ENCODE data around the gene MACROD2. TPM values are rescaled to one million over a fixed set of nuclear protein-coding genes. Genes with fewer than 3 reads are reported as not detected.

The MACROD2 gene
- total and polyA plus RNA-seq, 4 donors = 13.0 to 67.1 (median 20.7) TPM

- TF ChIP-seq, protein P1, sequence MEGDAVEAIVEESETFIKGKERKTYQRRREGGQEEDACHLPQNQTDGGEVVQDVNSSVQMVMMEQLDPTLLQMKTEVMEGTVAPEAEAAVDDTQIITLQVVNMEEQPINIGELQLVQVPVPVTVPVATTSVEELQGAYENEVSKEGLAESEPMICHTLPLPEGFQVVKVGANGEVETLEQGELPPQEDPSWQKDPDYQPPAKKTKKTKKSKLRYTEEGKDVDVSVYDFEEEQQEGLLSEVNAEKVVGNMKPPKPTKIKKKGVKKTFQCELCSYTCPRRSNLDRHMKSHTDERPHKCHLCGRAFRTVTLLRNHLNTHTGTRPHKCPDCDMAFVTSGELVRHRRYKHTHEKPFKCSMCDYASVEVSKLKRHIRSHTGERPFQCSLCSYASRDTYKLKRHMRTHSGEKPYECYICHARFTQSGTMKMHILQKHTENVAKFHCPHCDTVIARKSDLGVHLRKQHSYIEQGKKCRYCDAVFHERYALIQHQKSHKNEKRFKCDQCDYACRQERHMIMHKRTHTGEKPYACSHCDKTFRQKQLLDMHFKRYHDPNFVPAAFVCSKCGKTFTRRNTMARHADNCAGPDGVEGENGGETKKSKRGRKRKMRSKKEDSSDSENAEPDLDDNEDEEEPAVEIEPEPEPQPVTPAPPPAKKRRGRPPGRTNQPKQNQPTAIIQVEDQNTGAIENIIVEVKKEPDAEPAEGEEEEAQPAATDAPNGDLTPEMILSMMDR (IDR thresholded peaks at IDR 0.05; ENCODE audit: control extremely low read depth, extremely low read depth) = no peak
- Histone ChIP-seq H3K4me1 (ENCODE audit: control insufficient read depth in 5 of 5, insufficient read depth in 5 of 5, low read length in 5 of 5) (no peaks in the 10 kb centered on the region), H3K36me3 (ENCODE audit: control insufficient read depth in 4 of 4, insufficient read depth in 4 of 4, low read length in 4 of 4) (no peaks in the 10 kb centered on the region), H3K27ac (ENCODE audit: low read depth in 1 of 2, low read length in 1 of 2) (no peak overlapping the region), H3K4me3 (no peak overlapping the region), H3K27me3 (ENCODE audit: control insufficient read depth in 3 of 3, insufficient read depth in 3 of 3, low read length in 2 of 3) (peaks cover 0 to 12% (median 0%) of the 10 kb centered on the region in 3 donors), H3K9me3 (ENCODE audit: control insufficient read depth in 4 of 4, insufficient read depth in 3 of 4, low read length in 3 of 4) (peaks cover 0 to 5% (median under 1%) of the 10 kb centered on the region in 4 donors), H3K9ac (ENCODE audit: insufficient read depth in 1 of 2, low read length in 2 of 2) (no peak overlapping the region)
- ATAC-seq (ENCODE audit: insufficient read depth, low FRiP score) (no peak), DNase-seq (no peak)
These were observed 1894.4 kb downstream of the MACROD2 start for GRCh38 chr20:15889514-15890256.

GRCh38 chr20:15890407-15890982 is 1895.2 kb downstream of the MACROD2 start:
- no peak overlapping the region for H3K9ac ChIP-seq (ENCODE audit: insufficient read depth in 1 of 2, low read length in 2 of 2)
- DNase-seq = no peak
- no peak overlapping the region for H3K4me3 ChIP-seq
- H3K9me3 ChIP-seq (ENCODE audit: control insufficient read depth in 4 of 4, insufficient read depth in 3 of 4, low read length in 3 of 4) = peaks cover 0 to 5% (median 0%) of the 10 kb centered on the region in 4 donors
- WGBS, 2 donors = 80 to 84% methylated on average over 4 of the region's 4 CpGs
- no peak for ATAC-seq (ENCODE audit: insufficient read depth, low FRiP score)
- peaks cover 0 to 1% (median 0%) of the 10 kb centered on the region in 5 donors for H3K4me1 ChIP-seq (ENCODE audit: control insufficient read depth in 5 of 5, insufficient read depth in 5 of 5, low read length in 5 of 5)
- TF ChIP-seq, protein P1 (IDR thresholded peaks at IDR 0.05; ENCODE audit: control extremely low read depth, extremely low read depth) = no peak
- H3K27me3 ChIP-seq (ENCODE audit: control insufficient read depth in 3 of 3, insufficient read depth in 3 of 3, low read length in 2 of 3) = peaks cover 0 to 12% (median 0%) of the 10 kb centered on the region in 3 donors
- no peaks in the 10 kb centered on the region for H3K36me3 ChIP-seq (ENCODE audit: control insufficient read depth in 4 of 4, insufficient read depth in 4 of 4, low read length in 4 of 4)
- no peak overlapping the region for H3K27ac ChIP-seq (ENCODE audit: low read depth in 1 of 2, low read length in 1 of 2)

- Histone ChIP-seq H3K4me3 (no peak overlapping the region), H3K27me3 (ENCODE audit: control insufficient read depth in 3 of 3, insufficient read depth in 3 of 3, low read length in 2 of 3) (peaks cover 0 to 9% (median 0%) of the 10 kb centered on the region in 3 donors), H3K9me3 (ENCODE audit: control insufficient read depth in 4 of 4, insufficient read depth in 3 of 4, low read length in 3 of 4) (no peaks in the 10 kb centered on the region), H3K9ac (ENCODE audit: insufficient read depth in 1 of 2, low read length in 2 of 2) (no peak overlapping the region), H3K36me3 (ENCODE audit: control insufficient read depth in 4 of 4, insufficient read depth in 4 of 4, low read length in 4 of 4) (no peaks in the 10 kb centered on the region), H3K4me1 (ENCODE audit: control insufficient read depth in 5 of 5, insufficient read depth in 5 of 5, low read length in 5 of 5) (peaks cover 0 to 3% (median 0%) of the 10 kb centered on the region in 5 donors), H3K27ac (ENCODE audit: low read depth in 1 of 2, low read length in 1 of 2) (no peak overlapping the region)
- ATAC-seq (ENCODE audit: insufficient read depth, low FRiP score) = no peak
- TF ChIP-seq, protein P1 (IDR thresholded peaks at IDR 0.05; ENCODE audit: control extremely low read depth, extremely low read depth) = no peak
- no peak for DNase-seq
- WGBS, 2 donors = 94% methylated on average over 5 of the region's 5 CpGs
These were observed 1899.8 kb downstream of the MACROD2 start for GRCh38 chr20:15895126-15895525.

Data from lung (tissue), 12 donors.